A549 (cell line): ENCODE data around the gene RIN1. TPM values are rescaled to one million over a fixed set of nuclear protein-coding genes. Genes with fewer than 3 reads are reported as not detected.

Experiments
- ATAC-seq, 2 experiments: fragments of 200-7000 bp in 1 of 2; fragments of >200 bp in 1 of 2; cut with Nextera tagmentation in 1 of 2; cut with Tn5 transposase in 1 of 2; 3 replicates each; pipeline versions ENCODE4 v1.8.0 to v1.9.1; 2018 to 2020; ENCODE audit warnings: mild to moderate bottlenecking in 1 of 2, moderate library complexity in 1 of 2
- CTCF ChIA-PET: fragments of 300-600 bp; sonication (Branson Sonifier 250); formaldehyde crosslinking; extraction: SDS; loops from one replicate; lab custom pipeline; 2021; ENCODE audit warnings: antibody characterized with exemption, inconsistent platforms; lab: Yijun Ruan, JAX
- POLR2A ChIA-PET: fragments of 350-600 bp; formaldehyde crosslinking; extraction: SDS; loops from one replicate; lab custom pipeline; 2021; ENCODE audit warnings: antibody characterized with exemption, inconsistent platforms; lab: Yijun Ruan, JAX
- DNase-seq, 2 experiments: peaks; one replicate each; pipeline versions ENCODE4 v3.0.0 to v3.0.0-alpha.2; 2011 to 2016; ENCODE audit warnings: low read depth in 1 of 2, low spot score in 1 of 2
- FAIRE-seq: peaks from 2 replicates; lab custom pipeline; 2011; peaks lifted over from hg19 to GRCh38; lab: Jason Lieb, UNC
- H3K27ac ChIP-seq, 2 experiments: fragments of >200 bp; sonication (Bioruptor Twin); formaldehyde crosslinking; 3 replicates each; pipeline ENCODE4 v1.5.1; 2016 to 2017
- H3K4me1 ChIP-seq: fragments of >200 bp; sonication (Bioruptor Twin); formaldehyde crosslinking; 3 replicates; pipeline ENCODE4 v1.6.1; 2016
- H3K4me2 ChIP-seq: fragments of >200 bp; sonication (Bioruptor Twin); formaldehyde crosslinking; 3 replicates; pipeline ENCODE4 v1.6.1; 2016
- H3K4me3 ChIP-seq: fragments of >200 bp; sonication (Bioruptor Twin); formaldehyde crosslinking; 3 replicates; pipeline ENCODE4 v1.5.1; 2016
- H3K9me3 ChIP-seq: fragments of >200 bp; sonication (Bioruptor Twin); formaldehyde crosslinking; 3 replicates; pipeline ENCODE4 v1.6.1; 2016
- CHD4 ChIP-seq: fragments of 200-600 bp; sonication (generic); IDR thresholded peaks from 2 replicates; pipeline ENCODE4 v1.6.1; 2016; ENCODE audit warnings: antibody characterized with exemption, mild to moderate bottlenecking, borderline replicate concordance
- EHF ChIP-seq: fragments of 250-450 bp; sonication (Bioruptor Pico); IDR thresholded peaks from 2 replicates; pipeline ENCODE4 v1.5.0; 2020; ENCODE audit warnings: mild to moderate bottlenecking
- EHMT2 ChIP-seq: fragments of 200-600 bp; sonication (generic); IDR thresholded peaks from 2 replicates; pipeline ENCODE4 v1.6.1; 2016; ENCODE audit warnings: antibody characterized with exemption, low read depth, mild to moderate bottlenecking, moderate library complexity
- FOSB ChIP-seq: fragments of 250-450 bp; sonication (Bioruptor Pico); IDR thresholded peaks from 2 replicates; pipeline ENCODE4 v1.5.0; 2020; ENCODE audit warnings: mild to moderate bottlenecking, moderate library complexity
- FOSL2 ChIP-seq, 2 experiments: fragments of 450-650 bp in 1 of 2; fragments of >200 bp in 1 of 2; sonication (Bioruptor Twin) in 1 of 2; formaldehyde crosslinking; IDR thresholded peaks; 2 replicates each; pipeline versions ENCODE4 v1.5.0 to v1.6.1; 2016 to 2020; ENCODE audit warnings: mild to moderate bottlenecking in 1 of 2, moderate library complexity in 1 of 2
- GATA3 ChIP-seq: IDR thresholded peaks from 2 replicates; pipeline ENCODE4 v1.6.1; 2012; ENCODE audit warnings: borderline replicate concordance
- JUN ChIP-seq, 2 experiments: fragments of >200 bp; sonication (Bioruptor Twin); formaldehyde crosslinking; IDR thresholded peaks; 2 replicates in 1 of 2; 3 replicates in 1 of 2; pipeline ENCODE4 v1.6.1; 2016 to 2017
- KDM1A ChIP-seq: fragments of 200-600 bp; sonication (generic); IDR thresholded peaks from 2 replicates; pipeline ENCODE4 v1.6.1; 2016; ENCODE audit warnings: low read depth, mild to moderate bottlenecking
- POLR2A ChIP-seq: IDR thresholded peaks from 2 replicates; pipeline ENCODE4 v1.6.1; 2012; ENCODE audit warnings: mild to moderate bottlenecking, low read length
- RARB ChIP-seq: fragments of 250-450 bp; sonication (Bioruptor Pico); IDR thresholded peaks from 2 replicates; pipeline ENCODE4 v1.8.0; 2021; ENCODE audit warnings: mild to moderate bottlenecking, moderate library complexity
- TFCP2L1 ChIP-seq: fragments of 250-450 bp; sonication (Bioruptor Pico); IDR thresholded peaks from 2 replicates; pipeline ENCODE4 v1.5.0; 2021; ENCODE audit warnings: mild to moderate bottlenecking
- ZC3H11A ChIP-seq: fragments of 450-650 bp; IDR thresholded peaks from 2 replicates; pipeline ENCODE4 v1.6.1; 2014; ENCODE audit warnings: antibody characterized with exemption, mild to moderate bottlenecking
- ZSCAN20 ChIP-seq: fragments of 250-450 bp; sonication (Bioruptor Pico); IDR thresholded peaks from 2 replicates; pipeline ENCODE4 v1.8.0; 2022; ENCODE audit warnings: mild to moderate bottlenecking, moderate library complexity
- WGBS: methylation state at CpG from one replicate; pipeline ENCODE4 v1.1.6; 2017; ENCODE audit errors: missing lambda C conversion rate; 5-methylcytosine and 5-hydroxymethylcytosine counted together
- polyA plus RNA-seq, 4 experiments: library from polyadenylated mRNA; depleted of rRNA in 3 of 4; stranded (reverse); fragments of >200 nt; fragmentation: RNase III in 1 of 4; extraction: RNeasy Plus Mini Kit Qiagen cat#74134 plus additional on column Dnase treatment in 1 of 4; gene quantifications; 2 replicates in 3 of 4; 3 replicates in 1 of 4; pipeline ENCODE4 v1.2.3, GENCODE V29; 2011 to 2017
- TF ChIP-seq, protein P1 (sequence below): fragments of 200-600 bp; sonication (generic); IDR thresholded peaks from 2 replicates; pipeline ENCODE4 v1.6.1; 2016; ENCODE audit warnings: antibody characterized with exemption, mild to moderate bottlenecking, moderate library complexity
- TF ChIP-seq, protein P2 (sequence below): fragments of 250-450 bp; sonication (Bioruptor Pico); IDR thresholded peaks from 2 replicates; pipeline ENCODE4 v1.5.0; 2020; ENCODE audit warnings: low read depth, mild to moderate bottlenecking, moderate library complexity
- TF ChIP-seq, protein P3 (sequence below): IDR thresholded peaks from 2 replicates; pipeline ENCODE4 v1.6.1; 2012; ENCODE audit warnings: low read depth, borderline replicate concordance
- TF ChIP-seq, protein P4 (sequence below): IDR thresholded peaks from 2 replicates; pipeline ENCODE4 v1.6.1; 2012

RIN1 gene
- polyA plus RNA-seq, 2 of the 4 experiments (the other 2 are of a cell fraction), result 2.0 to 9.3 TPM

DNA sequence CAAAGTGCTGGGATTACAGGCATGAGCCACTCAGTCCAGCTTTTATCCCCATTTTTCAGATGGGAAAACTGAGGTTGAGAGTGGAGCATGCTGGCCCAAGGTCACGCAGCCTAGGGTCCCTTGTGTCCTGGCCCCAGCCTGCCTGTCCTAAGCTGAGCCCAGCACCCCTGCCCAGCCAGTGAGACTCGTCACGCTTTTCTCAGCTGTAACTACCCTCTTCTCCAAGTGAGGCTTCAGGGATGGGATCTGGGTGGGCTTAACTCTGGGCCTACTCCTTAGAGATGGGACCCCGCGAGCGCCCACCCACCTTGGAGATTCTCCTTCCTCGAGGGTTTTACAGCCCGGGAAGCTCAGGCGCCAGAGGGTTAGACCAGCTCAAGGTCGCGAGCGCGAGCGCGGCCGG is 44.9 kb downstream of the RIN1 start (continued):
- no peak for TF ChIP-seq EHF (CRISPR knock-in tag)
- TF ChIP-seq, protein P1, sequence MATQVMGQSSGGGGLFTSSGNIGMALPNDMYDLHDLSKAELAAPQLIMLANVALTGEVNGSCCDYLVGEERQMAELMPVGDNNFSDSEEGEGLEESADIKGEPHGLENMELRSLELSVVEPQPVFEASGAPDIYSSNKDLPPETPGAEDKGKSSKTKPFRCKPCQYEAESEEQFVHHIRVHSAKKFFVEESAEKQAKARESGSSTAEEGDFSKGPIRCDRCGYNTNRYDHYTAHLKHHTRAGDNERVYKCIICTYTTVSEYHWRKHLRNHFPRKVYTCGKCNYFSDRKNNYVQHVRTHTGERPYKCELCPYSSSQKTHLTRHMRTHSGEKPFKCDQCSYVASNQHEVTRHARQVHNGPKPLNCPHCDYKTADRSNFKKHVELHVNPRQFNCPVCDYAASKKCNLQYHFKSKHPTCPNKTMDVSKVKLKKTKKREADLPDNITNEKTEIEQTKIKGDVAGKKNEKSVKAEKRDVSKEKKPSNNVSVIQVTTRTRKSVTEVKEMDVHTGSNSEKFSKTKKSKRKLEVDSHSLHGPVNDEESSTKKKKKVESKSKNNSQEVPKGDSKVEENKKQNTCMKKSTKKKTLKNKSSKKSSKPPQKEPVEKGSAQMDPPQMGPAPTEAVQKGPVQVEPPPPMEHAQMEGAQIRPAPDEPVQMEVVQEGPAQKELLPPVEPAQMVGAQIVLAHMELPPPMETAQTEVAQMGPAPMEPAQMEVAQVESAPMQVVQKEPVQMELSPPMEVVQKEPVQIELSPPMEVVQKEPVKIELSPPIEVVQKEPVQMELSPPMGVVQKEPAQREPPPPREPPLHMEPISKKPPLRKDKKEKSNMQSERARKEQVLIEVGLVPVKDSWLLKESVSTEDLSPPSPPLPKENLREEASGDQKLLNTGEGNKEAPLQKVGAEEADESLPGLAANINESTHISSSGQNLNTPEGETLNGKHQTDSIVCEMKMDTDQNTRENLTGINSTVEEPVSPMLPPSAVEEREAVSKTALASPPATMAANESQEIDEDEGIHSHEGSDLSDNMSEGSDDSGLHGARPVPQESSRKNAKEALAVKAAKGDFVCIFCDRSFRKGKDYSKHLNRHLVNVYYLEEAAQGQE, result no peak
- TF ChIP-seq POLR2A, result no peak

DNA sequence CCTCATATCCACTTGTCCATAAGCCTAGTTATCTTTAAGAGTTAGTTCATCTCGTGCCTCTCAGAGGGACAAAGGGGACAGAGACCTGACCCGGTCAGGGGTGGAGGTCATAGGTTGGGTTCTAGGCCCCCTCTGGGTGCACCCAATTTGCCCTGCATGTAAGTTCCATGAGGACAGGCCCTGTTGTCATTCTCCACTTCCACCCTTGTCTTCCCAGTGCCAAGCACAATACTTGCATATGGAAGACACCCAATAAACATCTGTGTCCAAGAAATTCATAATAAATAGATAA is 46.0 kb downstream of the RIN1 start:
- DNase-seq (no peak), ATAC-seq (no peak), FAIRE-seq (no peak)
- no peak for TF ChIP-seq ZSCAN20 (CRISPR knock-in tag)
- peak; percentile 55; the same call in 1 of the 2 replicates for TF ChIP-seq EHMT2
- no peak for TF ChIP-seq ZC3H11A
- no peak for TF ChIP-seq FOSL2 (IDR thresholded peaks at IDR 0.05)
- no peak for TF ChIP-seq FOSL2 (CRISPR knock-in tag; IDR thresholded peaks at IDR 0.05)
- ChIA-PET POLR2A (no interaction called here), CTCF (interaction anchor here (0.6 to 8.3 kb wide), 4 partner anchors 9 to 98 kb away, joined by 3 to 63 read pairs (median 14); no protein-coding TSS in a partner anchor)
- no peaks in the 10 kb centered on the region for H3K9me3 ChIP-seq
- H3K4me3 ChIP-seq, result 0 out of 3 replicates have a peak overlapping the region, but pooled peaks have one; percentile 86
- 85% methylated on average over 2 of the region's 2 CpGs for WGBS
- H3K27ac ChIP-seq, result no peak overlapping the region; a peak in 2 of 6 replicates
- peak overlapping the region; percentile 91 for H3K4me2 ChIP-seq
- peaks cover 20% of the 10 kb centered on the region for H3K4me1 ChIP-seq

DNA sequence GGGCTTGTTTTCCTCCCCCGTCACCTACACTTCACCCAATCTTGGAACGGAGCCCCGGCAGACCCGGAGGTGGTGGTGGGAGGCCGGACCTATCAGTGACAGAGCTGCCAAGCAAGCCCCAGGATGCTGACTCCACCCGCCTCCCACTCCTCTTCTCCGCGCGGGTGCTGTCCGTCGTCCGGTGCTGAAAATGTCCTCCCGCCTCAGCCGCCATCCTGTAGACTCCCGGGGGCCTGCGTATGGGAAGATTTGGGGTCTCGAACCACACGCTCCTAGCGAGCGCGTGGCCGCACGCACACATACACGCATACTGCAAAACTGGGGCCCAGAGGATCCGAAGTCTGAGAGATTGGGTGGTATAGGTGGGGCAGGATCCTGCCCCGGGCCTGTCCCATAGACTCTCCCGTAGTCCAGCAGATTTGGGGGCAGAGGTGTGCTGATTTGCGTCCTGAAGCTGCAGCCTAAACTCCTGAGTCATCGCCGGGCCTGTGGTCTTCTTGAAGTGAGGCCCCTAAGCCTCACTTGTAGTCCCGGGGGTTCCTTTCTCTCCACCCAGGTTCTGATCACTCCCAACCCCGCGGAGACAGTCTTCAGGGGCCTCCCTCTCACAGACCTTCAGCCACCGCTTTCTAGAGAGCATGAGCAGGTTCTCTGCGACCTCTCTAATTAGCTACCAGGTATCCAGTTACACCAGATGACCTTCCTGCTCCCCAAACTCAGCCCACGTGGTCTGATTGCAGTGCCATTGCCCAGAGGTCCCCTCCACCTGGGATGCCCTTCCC is 46.5 kb downstream of the RIN1 start:
- Histone ChIP-seq H3K4me1 (peaks cover 20% of the 10 kb centered on the region), H3K4me2 (peak overlapping the region; percentile 91), H3K27ac (peak overlapping the region; percentile 79 to 88)
- CTCF ChIA-PET, result interaction anchor here (0.6 to 8.3 kb wide), 10 partner anchors 8 to 140 kb away, joined by 3 to 63 read pairs (median 4); partner anchors contain the start of gene RIN1
- 19% methylated on average over 33 of the region's 36 CpGs for WGBS
- peak in 1 of 2 experiments; percentile 60 for DNase-seq
- TF ChIP-seq TFCP2L1 (0 out of 2 replicates have a peak, but pooled peaks have one; percentile 31), EHMT2 (peak; percentile 91), CHD4 (no peak), FOSL2 (IDR thresholded peaks at IDR 0.05) (no peak), FOSL2 (CRISPR knock-in tag; IDR thresholded peaks at IDR 0.05) (no peak), ZSCAN20 (CRISPR knock-in tag) (peak; percentile 48; the same call in 1 of the 2 replicates), KDM1A (0 out of 2 replicates have a peak, but pooled peaks have one; percentile 44), FOSB (CRISPR knock-in tag) (no peak), RARB (CRISPR knock-in tag) (no peak), JUN (IDR thresholded peaks at IDR 0.05) (0 out of 5 replicates have a peak, but pooled peaks of 1 of the 2 experiments have one; percentile 7), GATA3 (0 out of 2 replicates have a peak, but pooled peaks have one; percentile 5)
- TF ChIP-seq, protein P2, sequence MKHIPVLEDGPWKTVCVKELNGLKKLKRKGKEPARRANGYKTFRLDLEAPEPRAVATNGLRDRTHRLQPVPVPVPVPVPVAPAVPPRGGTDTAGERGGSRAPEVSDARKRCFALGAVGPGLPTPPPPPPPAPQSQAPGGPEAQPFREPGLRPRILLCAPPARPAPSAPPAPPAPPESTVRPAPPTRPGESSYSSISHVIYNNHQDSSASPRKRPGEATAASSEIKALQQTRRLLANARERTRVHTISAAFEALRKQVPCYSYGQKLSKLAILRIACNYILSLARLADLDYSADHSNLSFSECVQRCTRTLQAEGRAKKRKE (CRISPR knock-in tag), result no peak
- TF ChIP-seq, protein P3, sequence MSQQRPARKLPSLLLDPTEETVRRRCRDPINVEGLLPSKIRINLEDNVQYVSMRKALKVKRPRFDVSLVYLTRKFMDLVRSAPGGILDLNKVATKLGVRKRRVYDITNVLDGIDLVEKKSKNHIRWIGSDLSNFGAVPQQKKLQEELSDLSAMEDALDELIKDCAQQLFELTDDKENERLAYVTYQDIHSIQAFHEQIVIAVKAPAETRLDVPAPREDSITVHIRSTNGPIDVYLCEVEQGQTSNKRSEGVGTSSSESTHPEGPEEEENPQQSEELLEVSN, result peak; percentile 28; the same call in 1 of the 2 replicates
- TF ChIP-seq, protein P4, sequence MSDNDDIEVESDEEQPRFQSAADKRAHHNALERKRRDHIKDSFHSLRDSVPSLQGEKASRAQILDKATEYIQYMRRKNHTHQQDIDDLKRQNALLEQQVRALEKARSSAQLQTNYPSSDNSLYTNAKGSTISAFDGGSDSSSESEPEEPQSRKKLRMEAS, result 0 out of 2 replicates have a peak, but pooled peaks have one; percentile 9
- TF ChIP-seq, protein P1, result peak; percentile 98
- TF ChIP-seq, all 56 proteins: peak for 9
- H3K4me3 ChIP-seq, result peak overlapping the region; percentile 86
- no peak for FAIRE-seq
- no peaks in the 10 kb centered on the region for H3K9me3 ChIP-seq
- POLR2A ChIA-PET, result interaction anchor here (0.5 to 1.5 kb wide), 8 partner anchors 9 to 236 kb away, joined by 3 to 10 read pairs (median 4); partner anchors contain the start of genes BRMS1, NPAS4 and RIN1
- peak; percentile 41 to 58 for ATAC-seq
